GF-D8 (cell line): ENCODE measurements around the gene NOVA2.
A peak's percentile ranks its signal among the peaks of the same experiment; 100 is the strongest.

Source experiments
- DNase-seq: peaks from one replicate; lab custom pipeline; 2025; lab: John Stamatoyannopoulos, UW

NOVA2 gene

GRCh38 chr19:45890877-45891276 is 82.8 kb downstream of the NOVA2 start:
- no peak for DNase-seq

- no peak for DNase-seq
Observed at GRCh38 chr19:45889210-45889885, 84.3 kb downstream of the NOVA2 start.

GRCh38 chr19:45887200-45887710 is 86.4 kb downstream of the NOVA2 start:
- DNase-seq: no peak

- DNase-seq: peak; percentile 66
Observed at GRCh38 chr19:45886427-45887199, 87.1 kb downstream of the NOVA2 start.

- peak; percentile 87 for DNase-seq
Observed at GRCh38 chr19:45885556-45886426, 87.9 kb downstream of the NOVA2 start, which contains the start of gene IRF2BP1. Gene IRF2BP1 (minus strand): TSS chr19:45886141. CDS start chr19:45885774, 367 bp downstream.

GRCh38 chr19:45884682-45885555 is 88.7 kb downstream of the NOVA2 start:
- no peak for DNase-seq

- no peak for DNase-seq
Observed at GRCh38 chr19:45883881-45884681, 89.6 kb downstream of the NOVA2 start.
